B cell (primary cell): ENCODE measurements around the gene OR10G2. TPM values are rescaled to one million over a fixed set of nuclear protein-coding genes. Genes with fewer than 3 reads are reported as not detected.

Experiments
- ATAC-seq: fragments of 200-7000 bp; cut with Tn5 transposase; one replicate; pipeline ENCODE4 v1.10.0; 2021; ENCODE audit warnings: low read depth, mild to moderate bottlenecking, moderate number of reproducible peaks, moderate library complexity
- CTCF ChIA-PET: fragments of 350-600 bp; sonication (Branson Sonifier 250); formaldehyde crosslinking; loops from one replicate; lab custom pipeline; 2021; ENCODE audit warnings: antibody characterized with exemption, inconsistent platforms; lab: Charles Lee
- POLR2A ChIA-PET: fragments of 350-600 bp; sonication (Branson Sonifier 250); formaldehyde crosslinking; loops from one replicate; lab custom pipeline; 2021; ENCODE audit warnings: antibody characterized with exemption; lab: Charles Lee
- DNase-seq: peaks from one replicate; pipeline ENCODE4 v3.0.0; 2013
- H2AFZ ChIP-seq: 2 replicates; pipeline ENCODE4 v1.6.1; 2012; ENCODE audit warnings: mild to moderate bottlenecking, low read depth, low read length; ENCODE audit not compliant: insufficient read depth, poor library complexity, severe bottlenecking
- H3K27ac ChIP-seq, 2 donors: 1 replicate in 1 of 2; 2 replicates in 1 of 2; pipeline ENCODE4 v1.5.1; 2012 to 2013; ENCODE audit warnings: low read length in 2 of 2, mild to moderate bottlenecking in 2 of 2, moderate library complexity in 1 of 2
- H3K27me3 ChIP-seq, 4 experiments: fragments of 200-600 bp in 1 of 4; sonication (generic) in 1 of 4; replicated peaks in 1 of 4; 1 replicate in 2 of 4; 2 replicates in 2 of 4; pipeline versions ENCODE4 v1.6.1 to v1.7.0; 2013 to 2016; ENCODE audit warnings: low read length in 3 of 4, mild to moderate bottlenecking in 2 of 4, mixed read lengths in 1 of 4, moderate library complexity in 1 of 4; ENCODE audit not compliant: insufficient read depth in 4 of 4, control insufficient read depth in 3 of 4; ENCODE audit errors: control extremely low read depth in 1 of 4
- H3K36me3 ChIP-seq, 2 experiments: replicated peaks in 1 of 2; 1 replicate in 1 of 2; 2 replicates in 1 of 2; pipeline versions ENCODE4 v1.6.1 to v1.7.1; 2013; ENCODE audit warnings: low read length in 1 of 2; ENCODE audit not compliant: insufficient read depth in 2 of 2, control insufficient read depth in 1 of 2; ENCODE audit errors: control extremely low read depth in 1 of 2, extremely low read depth in 1 of 2
- H3K4me1 ChIP-seq, 2 donors: fragments of 200-600 bp in 1 of 2; sonication (generic) in 1 of 2; 1 replicate in 1 of 2; 2 replicates in 1 of 2; pipeline versions ENCODE4 v1.5.1 to v1.6.1; 2013 to 2017; ENCODE audit warnings: low read length in 2 of 2; ENCODE audit not compliant: control insufficient read depth in 2 of 2, insufficient read depth in 2 of 2
- H3K4me2 ChIP-seq: replicated peaks from 2 replicates; pipeline ENCODE3; 2012; ENCODE audit warnings: mild to moderate bottlenecking, low read depth, low read length; ENCODE audit not compliant: poor library complexity, severe bottlenecking
- H3K4me3 ChIP-seq, 5 experiments: fragments of 200-600 bp in 1 of 5; sonication (generic) in 1 of 5; 1 replicate in 3 of 5; 2 replicates in 2 of 5; pipeline versions ENCODE4 v1.5.1 to v1.7.0; 2011 to 2016; ENCODE audit warnings: low read length in 4 of 5, mild to moderate bottlenecking in 4 of 5, low read depth in 2 of 5, control low read depth in 1 of 5, moderate library complexity in 1 of 5; ENCODE audit not compliant: insufficient read depth in 1 of 5; ENCODE audit errors: control extremely low read depth in 1 of 5, extremely low read depth in 1 of 5
- H3K79me2 ChIP-seq: fragments of 200-600 bp; sonication (generic); one replicate; pipeline ENCODE4 v1.6.0; 2016; ENCODE audit warnings: low read length; ENCODE audit not compliant: control insufficient read depth, insufficient read depth
- H3K9ac ChIP-seq: fragments of 200-600 bp; sonication (generic); 2 replicates; pipeline ENCODE4 v1.6.1; 2017; ENCODE audit warnings: mild to moderate bottlenecking, low read length, moderate library complexity
- H3K9me3 ChIP-seq, 3 donors: one replicate each; pipeline versions ENCODE4 v1.6.1 to v1.7.1; 2013; ENCODE audit warnings: low read length in 2 of 3; ENCODE audit not compliant: control insufficient read depth in 2 of 3, insufficient read depth in 1 of 3; ENCODE audit errors: control extremely low read depth in 1 of 3
- H4K20me1 ChIP-seq: 2 replicates; pipeline ENCODE4 v1.6.0; 2012; ENCODE audit warnings: mild to moderate bottlenecking, low read length; ENCODE audit not compliant: insufficient read depth, control insufficient read depth, poor library complexity, severe bottlenecking
- H3K27ac Mint-ChIP-seq: one replicate; pipeline ENCODE4 v1.8.0; 2021; ENCODE audit warnings: mixed read lengths
- H3K27me3 Mint-ChIP-seq: one replicate; pipeline ENCODE4 v1.8.0; 2021; ENCODE audit warnings: mixed read lengths
- H3K4me1 Mint-ChIP-seq: one replicate; pipeline ENCODE4 v1.8.0; 2021; ENCODE audit warnings: mixed read lengths
- H3K4me3 Mint-ChIP-seq: one replicate; pipeline ENCODE4 v1.8.0; 2021; ENCODE audit warnings: mixed read lengths
- H3K9me3 Mint-ChIP-seq: one replicate; pipeline ENCODE4 v1.8.0; 2022; ENCODE audit warnings: mixed read lengths; ENCODE audit not compliant: insufficient read depth
- EZH2 ChIP-seq: IDR thresholded peaks from 2 replicates; pipeline ENCODE4 v1.6.1; 2012; ENCODE audit warnings: borderline replicate concordance, low read depth, mild to moderate bottlenecking, moderate library complexity, low read length; ENCODE audit not compliant: insufficient read depth, poor library complexity, severe bottlenecking
- WGBS: methylation state at CpG from one replicate; pipeline ENCODE4 v1.1.5; 2013; ENCODE audit warnings: missing lambda C conversion rate; ENCODE audit not compliant: insufficient coverage; 5-methylcytosine and 5-hydroxymethylcytosine counted together
- intact Hi-C: fragments of 100-400 bp; cut with micrococcal nuclease; formaldehyde crosslinking; loops from one replicate; pipeline ENCODE4 v1.10.0; 2022
- polyA plus RNA-seq: library from polyadenylated mRNA; depleted of rRNA; stranded (reverse); fragments of >200 nt; gene quantifications from 2 replicates; pipeline ENCODE4 v1.2.3, GENCODE V29; 2012
- total RNA-seq, 2 donors: library from RNA; stranded (reverse); fragments of 120-200 nt in 1 of 2; gene quantifications; 1 replicate in 1 of 2; 2 replicates in 1 of 2; pipeline versions ENCODE4 v1.2.3 to v1.2.4, GENCODE V29; 2013 to 2022
- TF ChIP-seq, protein P1 (sequence below): fragments of 200-600 bp; IDR thresholded peaks from one replicate; pipeline ENCODE4 v1.8.0; 2022; ENCODE audit warnings: antibody characterized with exemption, mild to moderate bottlenecking

OR10G2 gene
- total and polyA plus RNA-seq, 2 donors (not counting 1 experiment from before 2014, with no cell fraction given) = not detected

DNA sequence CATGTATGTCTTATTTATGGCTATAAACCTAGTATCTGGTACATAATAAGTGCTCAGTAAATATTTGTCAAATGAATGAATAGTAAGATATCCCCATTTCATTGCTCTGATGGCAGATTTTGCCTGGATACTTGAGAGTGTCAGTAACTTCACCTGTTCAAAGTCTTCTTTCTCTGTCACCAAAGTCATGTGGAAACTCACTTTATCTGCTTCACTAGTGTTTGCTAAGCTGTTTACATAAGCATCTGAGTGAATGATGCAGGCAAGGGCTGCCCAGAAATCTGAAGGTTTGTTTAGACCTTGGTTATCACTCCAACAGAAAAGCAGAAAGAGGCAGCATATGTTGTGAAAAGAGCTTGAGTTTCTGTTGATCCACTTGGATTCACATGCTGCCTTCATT, 34.5 kb upstream of the OR10G2 start:
- ChIA-PET POLR2A (no interaction called here), CTCF (no interaction called here)
- no peak overlapping the region for H3K27ac Mint-ChIP-seq
- DNase-seq = no peak
- Histone ChIP-seq H3K4me2 (no peak overlapping the region), H3K27me3 (peaks cover 0 to 4% (median 2%) of the 10 kb centered on the region in 4 experiments), H3K4me3 (no peak overlapping the region), H4K20me1 (no peaks in the 10 kb centered on the region), H2AFZ (no peak overlapping the region), H3K27ac (no peak overlapping the region), H3K9ac (no peak overlapping the region), H3K36me3 (no peaks in the 10 kb centered on the region), H3K9me3 (peaks cover 0 to 4% (median 0%) of the 10 kb centered on the region in 3 donors), H3K79me2 (no peaks in the 10 kb centered on the region), H3K4me1 (no peaks in the 10 kb centered on the region)
- intact Hi-C loops = no loop called here
- H3K27me3 Mint-ChIP-seq = peaks cover 14% of the 10 kb centered on the region
- no peak overlapping the region for H3K4me3 Mint-ChIP-seq
- TF ChIP-seq EZH2 = no peak
- TF ChIP-seq, protein P1, sequence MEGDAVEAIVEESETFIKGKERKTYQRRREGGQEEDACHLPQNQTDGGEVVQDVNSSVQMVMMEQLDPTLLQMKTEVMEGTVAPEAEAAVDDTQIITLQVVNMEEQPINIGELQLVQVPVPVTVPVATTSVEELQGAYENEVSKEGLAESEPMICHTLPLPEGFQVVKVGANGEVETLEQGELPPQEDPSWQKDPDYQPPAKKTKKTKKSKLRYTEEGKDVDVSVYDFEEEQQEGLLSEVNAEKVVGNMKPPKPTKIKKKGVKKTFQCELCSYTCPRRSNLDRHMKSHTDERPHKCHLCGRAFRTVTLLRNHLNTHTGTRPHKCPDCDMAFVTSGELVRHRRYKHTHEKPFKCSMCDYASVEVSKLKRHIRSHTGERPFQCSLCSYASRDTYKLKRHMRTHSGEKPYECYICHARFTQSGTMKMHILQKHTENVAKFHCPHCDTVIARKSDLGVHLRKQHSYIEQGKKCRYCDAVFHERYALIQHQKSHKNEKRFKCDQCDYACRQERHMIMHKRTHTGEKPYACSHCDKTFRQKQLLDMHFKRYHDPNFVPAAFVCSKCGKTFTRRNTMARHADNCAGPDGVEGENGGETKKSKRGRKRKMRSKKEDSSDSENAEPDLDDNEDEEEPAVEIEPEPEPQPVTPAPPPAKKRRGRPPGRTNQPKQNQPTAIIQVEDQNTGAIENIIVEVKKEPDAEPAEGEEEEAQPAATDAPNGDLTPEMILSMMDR = no peak
- peaks cover 2% of the 10 kb centered on the region for H3K9me3 Mint-ChIP-seq
- no peak for ATAC-seq
- no peaks in the 10 kb centered on the region for H3K4me1 Mint-ChIP-seq

- Histone ChIP-seq H3K79me2 (no peaks in the 10 kb centered on the region), H3K27me3 (peaks cover 0 to 4% (median 2%) of the 10 kb centered on the region in 4 experiments), H3K9ac (no peak overlapping the region), H4K20me1 (no peaks in the 10 kb centered on the region), H3K9me3 (no peaks in the 10 kb centered on the region), H2AFZ (no peak overlapping the region), H3K27ac (no peak overlapping the region), H3K4me3 (no peak overlapping the region), H3K36me3 (no peaks in the 10 kb centered on the region), H3K4me2 (no peak overlapping the region), H3K4me1 (no peaks in the 10 kb centered on the region)
- CTCF ChIA-PET = no interaction called here
- POLR2A ChIA-PET = no interaction called here
- DNase-seq = no peak
- ATAC-seq = no peak
- no peak overlapping the region for H3K27ac Mint-ChIP-seq
- no peaks in the 10 kb centered on the region for H3K4me1 Mint-ChIP-seq
- no peak for TF ChIP-seq EZH2
- TF ChIP-seq, protein P1 = no peak
- no CpG with 5 or more reads among the region's 3 CpGs for WGBS
- H3K27me3 Mint-ChIP-seq = peaks cover 14% of the 10 kb centered on the region
- H3K4me3 Mint-ChIP-seq = no peak overlapping the region
- peaks cover 2% of the 10 kb centered on the region for H3K9me3 Mint-ChIP-seq
- intact Hi-C loops = no loop called here
Observed at GRCh38 chr14:21668377-21668776, 33.6 kb upstream of the OR10G2 start.
